ENCODE measurements around the gene GARNL3.

GARNL3 gene

GRCh38 chr9:127280880-127281660, 16.5 kb downstream of the GARNL3 start:
- Mint-ChIP-seq H3K36me3 (peaks cover 20% of the 10 kb centered on the region), H3K27me3 (no peaks in the 10 kb centered on the region), H3K9me3 (peaks cover 4% of the 10 kb centered on the region), H3K4me1 (peaks cover 42% of the 10 kb centered on the region), H3K4me3 (no peak overlapping the region), H3K27ac (no peak overlapping the region)
- ATAC-seq, result no peak

GRCh38 chr9:127281891-127282290, 17.3 kb downstream of the GARNL3 start:
- Mint-ChIP-seq H3K9me3 (peaks cover 4% of the 10 kb centered on the region), H3K36me3 (peaks cover 15% of the 10 kb centered on the region), H3K27ac (no peak overlapping the region), H3K4me3 (no peak overlapping the region), H3K4me1 (peaks cover 34% of the 10 kb centered on the region), H3K27me3 (no peaks in the 10 kb centered on the region)
- ATAC-seq, result no peak

- Mint-ChIP-seq H3K9me3 (peaks cover 4% of the 10 kb centered on the region), H3K27me3 (no peaks in the 10 kb centered on the region), H3K4me1 (peaks cover 27% of the 10 kb centered on the region), H3K4me3 (no peak overlapping the region), H3K27ac (no peak overlapping the region), H3K36me3 (peaks cover 15% of the 10 kb centered on the region)
- no peak for ATAC-seq
Measured at GRCh38 chr9:127282611-127283010, 18.0 kb downstream of the GARNL3 start.

- H3K9me3 Mint-ChIP-seq, result peaks cover 4% of the 10 kb centered on the region
- H3K4me1 Mint-ChIP-seq, result peaks cover 24% of the 10 kb centered on the region
- peaks cover 15% of the 10 kb centered on the region for H3K36me3 Mint-ChIP-seq
- no peak overlapping the region for H3K4me3 Mint-ChIP-seq
- no peaks in the 10 kb centered on the region for H3K27me3 Mint-ChIP-seq
- no peak overlapping the region for H3K27ac Mint-ChIP-seq
- no peak for ATAC-seq
Measured at GRCh38 chr9:127283135-127283534, 18.6 kb downstream of the GARNL3 start.

- peaks cover 4% of the 10 kb centered on the region for H3K9me3 Mint-ChIP-seq
- H3K4me1 Mint-ChIP-seq, result peaks cover 16% of the 10 kb centered on the region
- H3K4me3 Mint-ChIP-seq, result no peak overlapping the region
- ATAC-seq, result no peak
- H3K27me3 Mint-ChIP-seq, result no peaks in the 10 kb centered on the region
- H3K36me3 Mint-ChIP-seq, result peaks cover 7% of the 10 kb centered on the region
- no peak overlapping the region for H3K27ac Mint-ChIP-seq
Measured at GRCh38 chr9:127283917-127284497, 19.4 kb downstream of the GARNL3 start.

- Mint-ChIP-seq H3K4me3 (no peak overlapping the region), H3K27me3 (no peaks in the 10 kb centered on the region), H3K27ac (no peak overlapping the region)
Measured at GRCh38 chr9:127285965-127286364, 21.4 kb downstream of the GARNL3 start.

GRCh38 chr9:127290561-127291065, 26.0 kb downstream of the GARNL3 start:
- Mint-ChIP-seq H3K27me3 (no peaks in the 10 kb centered on the region), H3K4me1 (no peaks in the 10 kb centered on the region), H3K9me3 (no peaks in the 10 kb centered on the region), H3K36me3 (no peaks in the 10 kb centered on the region), H3K27ac (no peak overlapping the region), H3K4me3 (no peak overlapping the region)
- ATAC-seq, result no peak

More at GRCh38 chr9:127285965-127286364, 21.4 kb downstream of the GARNL3 start:
- no peak for ATAC-seq
- H3K4me1 Mint-ChIP-seq, result peaks cover 9% of the 10 kb centered on the region
- no peaks in the 10 kb centered on the region for H3K36me3 Mint-ChIP-seq
- H3K9me3 Mint-ChIP-seq, result no peaks in the 10 kb centered on the region

GRCh38 chr9:127291246-127291778, 26.7 kb downstream of the GARNL3 start:
- Mint-ChIP-seq H3K4me3 (no peak overlapping the region), H3K27me3 (no peaks in the 10 kb centered on the region), H3K27ac (no peak overlapping the region), H3K9me3 (no peaks in the 10 kb centered on the region), H3K4me1 (no peaks in the 10 kb centered on the region), H3K36me3 (no peaks in the 10 kb centered on the region)
- ATAC-seq, result no peak

- ATAC-seq, result no peak
- Mint-ChIP-seq H3K27me3 (no peaks in the 10 kb centered on the region), H3K4me1 (no peaks in the 10 kb centered on the region), H3K36me3 (peaks cover 6% of the 10 kb centered on the region), H3K4me3 (no peak overlapping the region), H3K9me3 (no peaks in the 10 kb centered on the region), H3K27ac (no peak overlapping the region)
Measured at GRCh38 chr9:127292415-127292814, 27.8 kb downstream of the GARNL3 start.

- H3K9me3 Mint-ChIP-seq, result no peaks in the 10 kb centered on the region
- ATAC-seq, result no peak
- H3K4me3 Mint-ChIP-seq, result no peak overlapping the region
Measured at GRCh38 chr9:127293328-127293727, 28.8 kb downstream of the GARNL3 start.

GRCh38 chr9:127293767-127294166, 29.2 kb downstream of the GARNL3 start:
- H3K9me3 Mint-ChIP-seq, result no peaks in the 10 kb centered on the region
- ATAC-seq, result no peak
- H3K27ac Mint-ChIP-seq, result no peak overlapping the region
- H3K4me1 Mint-ChIP-seq, result no peaks in the 10 kb centered on the region
- H3K27me3 Mint-ChIP-seq, result no peaks in the 10 kb centered on the region
- peaks cover 6% of the 10 kb centered on the region for H3K36me3 Mint-ChIP-seq
- H3K4me3 Mint-ChIP-seq, result no peak overlapping the region

More at GRCh38 chr9:127293328-127293727, 28.8 kb downstream of the GARNL3 start:
- Mint-ChIP-seq H3K27me3 (no peaks in the 10 kb centered on the region), H3K36me3 (peaks cover 6% of the 10 kb centered on the region), H3K4me1 (no peaks in the 10 kb centered on the region), H3K27ac (no peak overlapping the region)

- Mint-ChIP-seq H3K9me3 (no peaks in the 10 kb centered on the region), H3K36me3 (peaks cover 6% of the 10 kb centered on the region), H3K4me1 (no peaks in the 10 kb centered on the region), H3K27me3 (no peaks in the 10 kb centered on the region), H3K27ac (no peak overlapping the region), H3K4me3 (no peak overlapping the region)
- no peak for ATAC-seq
Measured at GRCh38 chr9:127295005-127295404, 30.4 kb downstream of the GARNL3 start.

GRCh38 chr9:127300886-127301447, 36.4 kb downstream of the GARNL3 start:
- no peak overlapping the region for H3K27ac Mint-ChIP-seq
- ATAC-seq, result no peak
- H3K27me3 Mint-ChIP-seq, result no peaks in the 10 kb centered on the region
- peaks cover 12% of the 10 kb centered on the region for H3K36me3 Mint-ChIP-seq
- no peaks in the 10 kb centered on the region for H3K9me3 Mint-ChIP-seq
- no peaks in the 10 kb centered on the region for H3K4me1 Mint-ChIP-seq
- H3K4me3 Mint-ChIP-seq, result no peak overlapping the region

- Mint-ChIP-seq H3K4me1 (no peaks in the 10 kb centered on the region), H3K9me3 (no peaks in the 10 kb centered on the region), H3K36me3 (peaks cover 6% of the 10 kb centered on the region), H3K27me3 (no peaks in the 10 kb centered on the region), H3K4me3 (no peak overlapping the region), H3K27ac (no peak overlapping the region)
- ATAC-seq, result no peak
Measured at GRCh38 chr9:127303830-127304229, 39.3 kb downstream of the GARNL3 start.

GRCh38 chr9:127305206-127305837, 40.7 kb downstream of the GARNL3 start:
- Mint-ChIP-seq H3K4me3 (no peak overlapping the region), H3K27ac (no peak overlapping the region), H3K9me3 (no peaks in the 10 kb centered on the region), H3K4me1 (no peaks in the 10 kb centered on the region), H3K27me3 (no peaks in the 10 kb centered on the region), H3K36me3 (peaks cover 6% of the 10 kb centered on the region)
- no peak for ATAC-seq
